Spleen (tissue), 11 donors: ENCODE measurements around the gene KLHDC3. TPM values are rescaled to one million over a fixed set of nuclear protein-coding genes. Genes with fewer than 3 reads are reported as not detected.

Source experiments
- DNase-seq: peaks from one replicate; pipeline ENCODE4 v3.0.0-alpha.2; 2020
- H3K27ac ChIP-seq, 8 donors: fragments of 200-600 bp; sonication (generic) in 7 of 8; 1 replicate in 4 of 8; 2 replicates in 4 of 8; pipeline versions ENCODE4 v1.5.0 to v1.8.0; 2016 to 2021; ENCODE audit warnings: inconsistent platforms in 4 of 8, mild to moderate bottlenecking in 4 of 8, moderate library complexity in 1 of 8
- H3K27me3 ChIP-seq, 7 donors: fragments of 200-600 bp; sonication (generic) in 6 of 7; replicated peaks in 1 of 7; 1 replicate in 4 of 7; 2 replicates in 3 of 7; pipeline versions ENCODE4 v1.5.0 to v1.8.0; 2016 to 2021; ENCODE audit warnings: inconsistent platforms in 3 of 7, mild to moderate bottlenecking in 1 of 7
- H3K36me3 ChIP-seq, 6 donors: fragments of 200-600 bp; sonication (generic) in 5 of 6; 1 replicate in 4 of 6; 2 replicates in 2 of 6; pipeline versions ENCODE4 v1.5.0 to v1.8.0; 2016 to 2021; ENCODE audit warnings: inconsistent platforms in 2 of 6
- H3K4me1 ChIP-seq, 6 donors: fragments of 200-600 bp; sonication (generic) in 5 of 6; 1 replicate in 3 of 6; 2 replicates in 3 of 6; pipeline versions ENCODE4 v1.5.0 to v1.8.0; 2016 to 2021; ENCODE audit warnings: inconsistent platforms in 3 of 6
- H3K4me3 ChIP-seq, 8 donors: fragments of 200-600 bp; sonication (generic) in 7 of 8; 1 replicate in 4 of 8; 2 replicates in 4 of 8; pipeline versions ENCODE4 v1.5.0 to v1.8.0; 2016 to 2021; ENCODE audit warnings: inconsistent platforms in 4 of 8, mild to moderate bottlenecking in 4 of 8, moderate library complexity in 2 of 8
- H3K9me3 ChIP-seq, 8 donors: fragments of 200-600 bp; sonication (generic) in 7 of 8; 1 replicate in 4 of 8; 2 replicates in 4 of 8; pipeline versions ENCODE4 v1.5.0 to v1.8.0; 2016 to 2021; ENCODE audit warnings: inconsistent platforms in 4 of 8
- CTCF ChIP-seq, 11 experiments: fragments of 200-600 bp in 7 of 11; fragments of 450-650 bp in 4 of 11; sonication (generic) in 4 of 11; IDR thresholded peaks in 8 of 11; conservative IDR thresholded peaks in 3 of 11; 1 replicate in 7 of 11; 2 replicates in 4 of 11; pipeline versions ENCODE4 v1.4.0 to v1.8.0; 2016 to 2021; ENCODE audit warnings: antibody characterized with exemption in 11 of 11, inconsistent platforms in 4 of 11, mild to moderate bottlenecking in 1 of 11
- POLR2A ChIP-seq, 3 donors: fragments of 450-650 bp; IDR thresholded peaks; one replicate each; pipeline ENCODE4 v1.5.1; 2017; ENCODE audit warnings: antibody characterized with exemption in 3 of 3, mild to moderate bottlenecking in 1 of 3
- POLR2AphosphoS5 ChIP-seq, 3 donors: sonication (generic); formaldehyde crosslinking; IDR thresholded peaks; one replicate each; pipeline ENCODE4 v1.5.1; 2017; ENCODE audit warnings: antibody characterized with exemption in 3 of 3
- WGBS, 5 donors: extraction: QIAGEN DNeasy Blood & Tissue Kit in 3 of 5; methylation state at CpG; one replicate each; pipeline versions ENCODE4 v1.1.5 to v1.1.7; 2013 to 2018; 5-methylcytosine and 5-hydroxymethylcytosine counted together
- intact Hi-C: fragments of 100-400 bp; cut with DNase I; formaldehyde crosslinking; loops from one replicate; pipeline ENCODE4 v1.15.0; 2023; ENCODE audit warnings: low total_unique reads
- polyA plus RNA-seq, 3 donors: library from polyadenylated mRNA; stranded (reverse); fragments of 200-250 nt; gene quantifications; one replicate each; pipeline ENCODE4 v1.2.1, GENCODE V29; 2013
- total RNA-seq, 7 donors: library from RNA; depleted of rRNA in 3 of 7; stranded (reverse); fragments of >200 nt in 3 of 7; fragmentation: NEBNext Ultra II Directional in 4 of 7; extraction: Animal tissue kit (Norgen Biotek cat#: 25700) in 4 of 7; gene quantifications; one replicate each; pipeline versions ENCODE4 v1.1.0 to v1.2.1, GENCODE V29; 2016 to 2021
- donor health status: healthy with polysubstance abuse.
- donor health status: DM: no; HTN: no; CAD: no; lungs with moderate emphysema.
- donor health status: DM: no; HTN: no; CAD: no.
- donor health status: Bipolar disorder and iron deficiency.
- donor health status: healthy.
- donor health status: DM: no; HTN: no; CAD: no.
- donor health status: DM: yes; HTN: yes; CAD: no.

KLHDC3 gene
- total and polyA plus RNA-seq, 10 donors, result 37.3 to 89.2 (median 66.0) TPM

GRCh38 chr6:43060034-43060754, 46.1 kb downstream of the KLHDC3 start:
- DNase-seq, result no peak
- peaks cover 19 to 52% (median 31%) of the 10 kb centered on the region in 6 donors for H3K4me1 ChIP-seq
- peak overlapping the region; percentile 88 to 96 (median 92) for H3K27ac ChIP-seq
- H3K4me3 ChIP-seq, result peak overlapping the region; percentile 76 to 99 (median 89)
- H3K36me3 ChIP-seq, result peaks cover 0 to 61% (median 31%) of the 10 kb centered on the region in 6 donors
- H3K27me3 ChIP-seq, result no peaks in the 10 kb centered on the region
- TF ChIP-seq POLR2A (IDR thresholded peaks at IDR 0.05) (no peak), CTCF (IDR thresholded peaks at IDR 0.05 in 8 of 11, conservative IDR thresholded peaks at IDR 0.05 in 3 of 11) (no peak), POLR2AphosphoS5 (IDR thresholded peaks at IDR 0.05) (no peak)
- WGBS, 5 donors, result 14 to 22% (median 17%) methylated on average over 9 to 15 of the region's 15 CpGs
- H3K9me3 ChIP-seq, result no peaks in the 10 kb centered on the region
- intact Hi-C loops, result no loop called here

GRCh38 chr6:43060755-43061633, 46.9 kb downstream of the KLHDC3 start:
- DNase-seq, result no peak
- Histone ChIP-seq H3K27me3 (no peaks in the 10 kb centered on the region), H3K4me3 (peak overlapping the region in 5 of 8 donors; percentile 76 to 99 (median 94)), H3K9me3 (no peaks in the 10 kb centered on the region), H3K27ac (peak overlapping the region in 1 of 8 donors; percentile 90), H3K36me3 (peaks cover 0 to 61% (median 27%) of the 10 kb centered on the region in 6 donors), H3K4me1 (peaks cover 19 to 52% (median 31%) of the 10 kb centered on the region in 6 donors)
- no peak for TF ChIP-seq POLR2AphosphoS5 (IDR thresholded peaks at IDR 0.05)
- no peak for TF ChIP-seq POLR2A (IDR thresholded peaks at IDR 0.05)
- TF ChIP-seq CTCF (IDR thresholded peaks at IDR 0.05 in 8 of 11, conservative IDR thresholded peaks at IDR 0.05 in 3 of 11), result no peak
- intact Hi-C loops, result no loop called here
- WGBS, 5 donors, result 86 to 94% (median 91%) methylated on average over 7 to 12 of the region's 12 CpGs

- intact Hi-C loops, result no loop called here
- WGBS, 5 donors, result 71 to 87% (median 83%) methylated on average over 2 of the region's 2 CpGs
- Histone ChIP-seq H3K4me3 (no peak overlapping the region), H3K27me3 (no peaks in the 10 kb centered on the region), H3K27ac (no peak overlapping the region), H3K9me3 (no peaks in the 10 kb centered on the region), H3K36me3 (peaks cover 0 to 61% (median 29%) of the 10 kb centered on the region in 6 donors), H3K4me1 (peaks cover 19 to 47% (median 31%) of the 10 kb centered on the region in 6 donors)
- TF ChIP-seq CTCF (IDR thresholded peaks at IDR 0.05 in 8 of 11, conservative IDR thresholded peaks at IDR 0.05 in 3 of 11), result no peak
- TF ChIP-seq POLR2A (IDR thresholded peaks at IDR 0.05), result no peak
- no peak for TF ChIP-seq POLR2AphosphoS5 (IDR thresholded peaks at IDR 0.05)
- DNase-seq, result no peak
These were observed 47.8 kb downstream of the KLHDC3 start for GRCh38 chr6:43061861-43062260.
